ENCODE measurements around the gene BCL2A1. TPM values are rescaled to one million over a fixed set of nuclear protein-coding genes. Genes with fewer than 3 reads are reported as not detected.

BCL2A1 gene
- total RNA-seq, 1 donor from 2014 or later, result 124 TPM

DNA sequence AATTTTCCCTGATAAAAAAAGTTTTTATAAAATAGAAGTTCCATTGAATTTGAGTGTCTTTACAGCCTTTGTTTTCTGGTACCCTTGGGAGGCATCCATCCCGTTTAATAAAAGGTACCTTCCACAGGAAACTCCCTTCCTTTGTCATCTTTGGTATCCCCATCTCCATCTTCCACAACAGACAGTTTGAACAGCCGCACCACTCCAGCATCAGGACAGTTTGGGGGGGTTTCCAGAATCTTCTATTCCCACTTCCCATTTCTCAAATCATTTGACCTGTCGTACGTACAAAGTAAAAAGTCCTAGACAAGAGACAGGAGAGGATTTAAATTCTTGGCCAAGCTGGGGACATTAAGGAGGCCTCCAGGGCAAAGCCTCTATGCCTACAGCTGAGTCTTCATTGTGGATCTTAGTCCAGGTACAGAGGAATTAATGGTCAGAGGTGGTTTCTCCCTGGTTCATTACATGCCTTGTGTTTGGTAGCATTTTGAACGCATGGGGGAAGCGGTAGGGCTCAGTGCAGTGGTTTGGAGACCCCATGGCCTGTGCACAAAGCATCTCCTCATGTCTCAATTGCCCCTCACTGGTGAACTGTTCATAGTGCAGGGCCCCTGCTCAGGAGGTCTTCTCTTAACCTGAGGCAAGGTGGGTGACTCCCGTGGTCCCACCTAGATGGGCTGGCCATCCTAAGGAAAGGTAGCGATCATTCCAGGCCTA is 19.4 kb upstream of the BCL2A1 start:
- ATAC-seq (no peak), DNase-seq (no peak)
- Histone ChIP-seq H3K27ac (no peak overlapping the region), H3K27me3 (ENCODE audit: low read depth) (no peaks in the 10 kb centered on the region), H3K9me3 (no peaks in the 10 kb centered on the region), H3K36me3 (no peaks in the 10 kb centered on the region), H3K4me1 (peaks cover 6% of the 10 kb centered on the region), H3K4me3 (no peak overlapping the region)
- TF ChIP-seq CTCF (IDR thresholded peaks at IDR 0.05), result no peak
- intact Hi-C loops (cut with DNase I), result loop anchor here (10.0 kb wide), 1 partner anchor 126 kb away; no protein-coding TSS in a partner anchor

GRCh38 chr15:79989682-79990081 is 18.7 kb upstream of the BCL2A1 start:
- intact Hi-C loops (cut with DNase I), result loop anchor here (10.0 kb wide), 1 partner anchor 125 kb away; no protein-coding TSS in a partner anchor
- ATAC-seq (peak; percentile 81 to 82), DNase-seq (peak; percentile 57)
- Histone ChIP-seq H3K36me3 (no peaks in the 10 kb centered on the region), H3K4me1 (peaks cover 6% of the 10 kb centered on the region), H3K27ac (no peak overlapping the region), H3K9me3 (no peaks in the 10 kb centered on the region), H3K4me3 (no peak overlapping the region), H3K27me3 (ENCODE audit: low read depth) (no peaks in the 10 kb centered on the region)
- no peak for TF ChIP-seq CTCF (IDR thresholded peaks at IDR 0.05)

GRCh38 chr15:79989183-79989582 is 18.2 kb upstream of the BCL2A1 start:
- ATAC-seq (no peak), DNase-seq (no peak)
- Histone ChIP-seq H3K9me3 (no peaks in the 10 kb centered on the region), H3K27me3 (ENCODE audit: low read depth) (no peaks in the 10 kb centered on the region), H3K4me3 (no peak overlapping the region), H3K27ac (no peak overlapping the region), H3K36me3 (no peaks in the 10 kb centered on the region), H3K4me1 (peaks cover 6% of the 10 kb centered on the region)
- no peak for TF ChIP-seq CTCF (IDR thresholded peaks at IDR 0.05)
- intact Hi-C loops (cut with DNase I), result no loop called here

- Histone ChIP-seq H3K27me3 (ENCODE audit: low read depth) (no peaks in the 10 kb centered on the region), H3K4me1 (peaks cover 3% of the 10 kb centered on the region), H3K36me3 (no peaks in the 10 kb centered on the region), H3K9me3 (no peaks in the 10 kb centered on the region), H3K4me3 (no peak overlapping the region), H3K27ac (no peak overlapping the region)
- intact Hi-C loops (cut with DNase I), result no loop called here
- ATAC-seq (no peak), DNase-seq (no peak)
- no peak for TF ChIP-seq CTCF (IDR thresholded peaks at IDR 0.05)
Measured at GRCh38 chr15:79988448-79989117, 17.6 kb upstream of the BCL2A1 start.

GRCh38 chr15:79987969-79988368 is 17.0 kb upstream of the BCL2A1 start:
- H3K4me3 ChIP-seq, result no peak overlapping the region
- H3K9me3 ChIP-seq, result no peaks in the 10 kb centered on the region
- no peak for TF ChIP-seq CTCF (IDR thresholded peaks at IDR 0.05)
- no peak for ATAC-seq
- no peaks in the 10 kb centered on the region for H3K36me3 ChIP-seq
- H3K27ac ChIP-seq, result no peak overlapping the region
- H3K4me1 ChIP-seq, result no peaks in the 10 kb centered on the region
- H3K27me3 ChIP-seq (ENCODE audit: low read depth), result no peaks in the 10 kb centered on the region
- DNase-seq, result no peak
- intact Hi-C loops (cut with DNase I), result no loop called here

All from lower lobe of right lung (tissue), 2 donors.